ENCODE results near the gene TSPAN9.

- TF ChIP-seq CTCF (IDR thresholded peaks at IDR 0.05): no peak
- no peak for TF ChIP-seq E2F6 (IDR thresholded peaks at IDR 0.05; ENCODE audit: borderline replicate concordance, low read depth)
- TF ChIP-seq HOXA7 (CRISPR knock-in tag; IDR thresholded peaks at IDR 0.05): no peak
- no peak for TF ChIP-seq MAZ (IDR thresholded peaks at IDR 0.05; ENCODE audit: borderline replicate concordance, low read depth, low read length)
- TF ChIP-seq REST (IDR thresholded peaks at IDR 0.05): no peak
Observed at GRCh38 chr12:3114671-3115070, 37.5 kb downstream of the TSPAN9 start.
